Measurements from ENCODE around the gene KCNQ4.

The KCNQ4 gene

DNA sequence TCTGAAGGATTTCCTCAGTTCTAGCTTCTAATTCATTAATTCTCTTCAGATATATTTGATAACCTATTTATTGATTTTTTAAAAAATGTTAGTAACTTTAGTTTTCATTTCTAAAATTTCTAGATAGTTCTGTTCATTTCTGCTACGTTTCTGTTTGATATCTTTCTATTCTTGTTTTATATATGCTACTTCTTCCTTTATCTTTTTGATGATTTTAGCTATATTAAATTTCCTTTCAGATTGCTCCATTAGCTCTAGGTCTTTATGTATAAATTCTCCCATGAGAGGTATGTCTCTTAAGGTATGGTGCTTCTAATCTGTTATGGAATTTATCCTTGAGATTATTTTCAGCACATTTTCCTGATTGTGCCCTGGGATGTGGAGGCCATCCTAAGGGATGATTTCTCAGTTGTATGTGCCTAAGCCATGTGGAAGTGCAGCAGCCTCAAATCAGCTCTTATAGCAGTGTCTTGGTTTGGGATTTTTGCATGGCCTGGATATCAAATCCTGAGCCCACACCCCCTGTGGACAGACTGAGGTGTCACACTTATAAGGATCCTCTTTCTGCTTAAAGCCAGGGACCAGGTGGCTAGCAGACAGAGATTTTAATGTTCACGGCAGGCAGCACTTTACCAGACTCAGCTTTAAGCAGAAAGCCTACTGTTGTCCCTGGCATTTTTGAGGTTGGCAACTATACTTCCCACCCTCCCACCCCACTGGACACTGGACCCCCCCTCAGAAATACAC lies 6.2 kb upstream of the KCNQ4 start:
- no peak for DNase-seq (ENCODE audit: low read depth)

DNA sequence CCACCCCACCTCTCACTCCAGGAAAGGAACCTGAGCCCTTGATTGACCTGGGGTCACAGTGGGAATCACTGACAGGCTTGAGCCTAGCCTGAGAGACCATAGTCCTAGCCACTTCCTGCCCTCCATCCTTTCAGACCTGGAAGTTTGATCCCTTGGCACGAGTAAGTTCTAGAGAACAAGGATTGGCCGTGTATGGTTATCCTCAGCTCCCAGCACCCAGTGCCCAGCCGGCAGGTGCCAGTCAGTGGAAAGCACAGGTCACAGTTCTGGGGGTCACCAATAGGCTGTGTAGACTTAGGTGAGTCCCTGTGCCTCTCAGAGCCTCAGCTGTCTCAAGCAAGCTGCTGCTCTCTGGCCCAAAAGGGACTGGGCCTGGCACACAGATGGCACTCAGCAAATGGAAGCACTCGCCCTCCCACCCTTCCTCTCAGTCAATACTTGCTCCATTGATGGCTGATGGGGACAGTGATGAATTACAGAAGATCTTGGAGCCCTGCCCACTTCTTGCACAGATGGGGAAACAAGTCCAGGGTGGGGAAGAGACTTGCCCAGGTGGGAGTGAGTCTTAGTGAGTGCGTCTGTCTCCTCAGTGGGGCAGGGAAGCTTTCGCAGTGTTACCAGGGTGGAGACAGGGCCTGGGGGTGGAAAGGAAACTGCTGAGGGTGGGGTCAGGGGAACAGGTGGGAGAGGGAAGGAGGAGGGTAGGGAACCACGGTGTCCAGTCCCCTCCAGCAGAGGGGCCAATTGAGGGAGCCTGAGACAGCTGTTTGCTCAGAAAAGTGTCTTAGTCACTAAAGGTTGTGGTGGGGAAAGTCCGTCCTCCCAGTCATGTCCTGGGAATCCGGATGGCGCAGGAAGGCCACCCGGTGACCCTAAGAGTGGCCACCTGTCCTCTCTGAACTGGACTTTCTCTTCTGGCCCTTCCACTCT lies 2.6 kb upstream of the KCNQ4 start:
- DNase-seq (ENCODE audit: low read depth) = no peak

GRCh38 chr1:40781608-40781971 lies 2.0 kb upstream of the KCNQ4 start:
- no peak for DNase-seq (ENCODE audit: low read depth)

- no peak for DNase-seq (ENCODE audit: low read depth)
Observed at GRCh38 chr1:40782371-40782956, 1.1 kb upstream of the KCNQ4 start.

GRCh38 chr1:40784141-40784770 lies 669 bp downstream of the KCNQ4 start:
- DNase-seq (ENCODE audit: low read depth) = no peak

DNA sequence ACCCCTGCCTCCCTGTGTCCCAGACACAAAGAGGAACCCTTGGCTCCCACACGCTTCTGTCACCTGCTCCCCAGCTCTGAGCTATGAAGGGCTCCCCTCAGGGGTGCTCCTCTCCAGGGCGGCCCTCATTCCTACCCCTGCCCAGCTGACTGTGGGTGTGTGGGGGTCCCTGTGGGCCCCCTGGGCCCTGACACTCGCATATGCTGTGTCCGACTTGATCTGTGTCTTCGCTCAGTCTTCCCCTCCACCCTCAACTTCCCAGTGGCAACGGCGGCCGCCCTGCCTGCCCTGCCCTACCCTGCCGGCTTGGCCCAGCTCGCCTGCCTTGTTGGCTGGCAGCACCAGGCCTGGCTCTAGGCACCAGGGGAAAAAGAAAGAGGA lies 1.2 kb downstream of the KCNQ4 start:
- DNase-seq (ENCODE audit: low read depth) = no peak

GRCh38 chr1:40785446-40785845 lies 1.9 kb downstream of the KCNQ4 start:
- no peak for DNase-seq (ENCODE audit: low read depth)

- no peak for DNase-seq (ENCODE audit: low read depth)
Observed at GRCh38 chr1:40786171-40786994, 2.8 kb downstream of the KCNQ4 start.

DNA sequence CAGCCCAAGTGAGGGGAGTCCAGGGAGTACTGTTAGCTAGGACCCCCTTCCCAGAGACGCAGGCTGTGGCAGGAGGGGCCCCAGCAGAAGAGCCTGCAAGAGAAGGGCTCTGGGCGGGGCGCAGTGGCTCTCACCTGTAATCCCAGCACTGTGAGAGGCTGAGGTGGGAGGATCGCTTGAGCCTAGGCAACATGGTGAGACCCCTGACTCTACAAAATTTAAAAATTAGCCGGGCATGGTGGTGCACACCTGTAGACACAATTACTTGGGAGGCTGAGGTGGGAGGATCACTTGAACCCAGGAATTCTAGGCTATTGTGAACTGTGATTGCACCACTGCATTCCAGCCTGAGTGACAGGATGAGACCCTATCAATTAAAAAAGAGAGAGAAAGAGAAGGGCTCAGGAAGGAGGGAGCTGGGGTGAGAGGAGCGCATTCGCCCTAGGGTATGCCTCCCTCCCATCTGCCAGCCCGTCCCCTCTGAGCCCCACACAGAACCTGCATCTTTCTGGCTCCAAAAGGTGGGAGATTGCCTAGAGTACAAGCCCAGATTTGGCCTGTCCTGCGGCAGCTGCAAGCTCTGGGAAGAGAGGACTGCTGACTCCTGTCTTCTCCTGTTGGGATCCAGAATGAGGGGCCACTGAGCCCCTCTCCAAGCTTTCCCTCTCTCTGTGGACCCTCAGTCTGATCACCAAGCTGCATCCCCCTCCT lies 3.6 kb downstream of the KCNQ4 start:
- DNase-seq (ENCODE audit: low read depth) = no peak

DNA sequence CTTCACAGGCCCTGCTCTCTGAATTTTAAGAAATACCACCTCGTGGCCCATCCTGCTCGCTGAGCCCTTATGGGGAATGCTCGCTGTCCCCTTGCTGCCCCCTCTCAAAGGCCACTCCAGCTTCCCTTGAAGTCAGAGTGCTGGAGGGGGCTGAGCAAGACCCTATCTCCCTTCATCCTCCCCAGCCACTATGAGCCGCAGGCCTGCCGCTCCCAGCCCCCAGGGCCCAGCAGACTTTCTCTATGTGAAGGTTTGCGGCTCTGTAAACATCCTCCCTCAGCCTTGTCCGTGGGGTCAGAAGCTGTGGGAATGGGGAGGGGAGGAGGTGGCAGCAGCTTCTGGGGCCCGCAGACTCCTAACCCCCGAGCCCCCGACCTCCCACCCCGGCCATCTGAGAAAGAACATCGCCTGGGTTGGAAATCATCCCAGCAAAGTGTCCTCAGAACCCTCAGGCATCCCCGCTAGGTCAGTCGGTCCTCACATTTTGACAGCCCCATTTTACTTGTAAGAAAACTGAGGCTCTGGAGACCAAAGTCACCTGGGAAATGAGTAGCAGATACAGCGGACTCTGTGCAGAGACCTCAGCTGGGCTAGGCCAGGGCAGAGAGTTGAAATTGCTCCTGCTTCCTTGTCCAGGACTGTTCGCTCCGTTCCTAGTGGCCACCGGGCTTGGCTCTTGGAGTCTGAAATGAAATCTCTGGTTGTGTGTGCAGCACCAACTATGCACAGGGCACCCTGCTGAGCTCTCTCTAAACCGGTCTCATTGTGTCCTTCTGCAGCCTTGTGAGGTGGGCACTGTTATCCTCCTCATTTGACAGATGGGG lies 4.4 kb downstream of the KCNQ4 start:
- no peak for DNase-seq (ENCODE audit: low read depth)

DNA sequence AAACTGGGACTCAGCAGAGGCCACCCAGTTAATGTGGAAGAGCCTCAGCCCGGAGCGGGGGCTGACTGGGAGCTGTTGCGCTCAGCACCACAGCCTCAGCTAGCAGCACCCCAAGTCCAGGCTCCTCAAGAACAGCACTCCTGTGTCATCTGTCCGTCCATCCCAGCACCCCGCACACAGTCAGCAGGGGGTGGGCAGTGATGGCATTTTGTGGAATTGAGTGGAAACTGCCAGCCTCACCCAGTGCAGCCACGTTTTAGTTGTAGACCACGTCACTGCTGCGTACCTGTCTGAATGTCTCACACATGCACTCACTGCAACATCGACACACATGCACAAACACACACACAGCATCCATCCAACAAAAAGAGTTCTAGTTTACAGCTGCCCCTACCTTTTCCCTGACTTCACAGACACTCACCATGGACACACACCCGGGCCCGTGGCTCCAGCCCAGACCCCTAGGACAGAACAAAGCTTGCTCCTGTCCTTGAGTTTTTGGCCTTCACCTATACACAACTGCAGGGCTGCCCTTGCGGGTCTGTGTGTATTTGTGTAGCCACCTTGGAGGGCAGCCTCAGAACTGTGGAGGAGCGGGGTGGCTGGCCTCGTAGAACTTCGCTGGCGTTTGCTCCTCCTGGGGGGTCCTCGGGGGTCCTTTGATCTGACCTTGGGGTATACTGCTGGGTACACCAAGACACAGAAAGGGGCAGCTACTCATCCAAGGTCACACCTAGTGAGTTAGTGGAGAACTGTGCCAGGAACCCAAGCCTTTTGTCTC lies 5.2 kb downstream of the KCNQ4 start:
- no peak for DNase-seq (ENCODE audit: low read depth)

- no peak for DNase-seq (ENCODE audit: low read depth)
Observed at GRCh38 chr1:40789342-40789598, 5.7 kb downstream of the KCNQ4 start.

- no peak for DNase-seq (ENCODE audit: low read depth)
Observed at GRCh38 chr1:40789661-40790430, 6.3 kb downstream of the KCNQ4 start.

DNA sequence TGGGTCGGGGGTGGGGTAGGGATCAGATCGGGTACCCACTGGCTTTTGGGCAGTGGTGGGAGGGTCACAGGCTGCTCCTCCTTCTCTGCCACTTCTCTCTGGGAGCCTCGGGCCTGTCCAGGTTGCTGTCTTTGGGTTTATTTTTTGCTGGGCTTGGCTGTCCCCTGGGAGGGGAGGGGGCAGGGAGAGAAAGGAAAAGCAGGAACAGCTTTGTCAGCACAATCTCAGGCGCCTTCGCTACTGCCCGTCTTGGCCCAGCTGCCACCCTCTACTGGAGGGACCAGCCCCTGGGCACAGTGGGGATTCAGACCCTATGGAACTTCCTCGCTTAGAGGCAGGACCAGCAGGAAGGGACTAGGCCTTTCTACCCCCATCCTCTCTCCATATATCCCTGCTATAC lies 8.4 kb downstream of the KCNQ4 start:
- no peak for DNase-seq (ENCODE audit: low read depth)

DNA sequence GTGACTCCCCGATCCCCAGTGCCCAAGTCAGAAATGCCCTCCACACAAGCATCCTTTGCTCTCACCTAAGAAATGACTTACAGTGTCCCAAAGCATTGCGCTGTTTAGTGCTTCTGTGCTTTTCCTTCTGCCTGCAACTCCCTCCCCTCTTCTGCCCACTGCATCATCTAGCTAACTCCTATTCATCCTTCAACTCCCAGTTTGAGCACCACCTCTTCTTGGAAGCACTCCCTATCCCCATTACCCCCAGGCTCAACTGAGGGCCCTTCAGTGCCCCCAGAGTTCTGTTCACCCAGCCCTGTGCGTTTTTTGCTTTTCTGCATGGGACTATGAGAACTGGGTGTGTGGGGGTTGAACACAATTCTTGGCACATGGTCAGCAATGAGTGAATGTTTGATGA lies 10.0 kb downstream of the KCNQ4 start:
- no peak for DNase-seq (ENCODE audit: low read depth)

GRCh38 chr1:40794048-40794447 lies 10.5 kb downstream of the KCNQ4 start:
- DNase-seq (ENCODE audit: low read depth) = no peak

- no peak for DNase-seq (ENCODE audit: low read depth)
Observed at GRCh38 chr1:40794974-40795715, 11.6 kb downstream of the KCNQ4 start.
